HG03097 (cell line): Measurements from ENCODE around the gene UBE2C.

Source experiments
- ATAC-seq: cut with Tn5 transposase; IDR thresholded peaks from one replicate; pipeline ENCODE4 v1.9.1; 2021; ENCODE audit not compliant: unreplicated experiment, low FRiP score

Gene UBE2C

DNA sequence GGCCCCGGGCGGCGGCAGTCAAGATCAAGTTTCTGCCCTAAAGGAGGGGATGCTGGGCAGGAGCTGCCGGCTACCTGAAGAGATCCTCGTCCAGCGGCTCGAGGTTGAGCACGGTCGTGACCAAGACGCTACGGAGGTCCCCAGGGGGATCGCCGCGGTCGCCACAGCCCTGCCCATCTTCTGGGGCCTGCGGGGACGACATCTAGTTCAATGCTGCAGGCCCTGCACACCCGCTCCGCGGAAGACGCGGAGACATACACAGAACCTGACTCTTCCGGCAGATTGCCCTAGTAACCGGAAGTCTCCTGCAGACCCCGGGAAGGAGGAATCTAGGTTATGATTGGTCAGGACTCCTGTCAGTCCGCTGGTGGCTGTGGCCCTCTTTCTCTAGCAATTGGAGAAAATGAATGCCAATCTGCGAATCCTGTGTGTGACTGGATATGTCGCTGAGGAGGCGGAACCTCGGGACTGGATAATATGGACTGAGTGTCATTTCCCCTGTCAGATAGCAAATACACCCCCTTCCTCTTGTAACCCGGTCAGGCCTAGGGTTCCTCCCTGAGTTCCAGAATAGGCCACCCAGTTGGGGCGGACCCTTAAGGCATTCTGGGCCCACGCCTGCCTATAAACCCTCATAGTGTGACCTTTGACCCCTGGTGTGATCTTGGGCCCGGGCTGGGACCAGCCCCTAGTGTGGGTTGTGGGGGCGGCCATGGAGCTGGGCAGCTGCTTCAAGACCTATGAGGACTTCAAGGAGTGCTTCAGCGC, 44.9 kb downstream of the UBE2C start, which contains the start of the genes ACOT8 and ZSWIM3:
TSS of gene ACOT8 (minus strand) at position 279 of the 768 bp plus-strand sequence. CDS start at position 202, 77 bp downstream.
TSS of gene ZSWIM3 (plus strand) at position 501 of the 768 bp plus-strand sequence. CDS start at position 713, 212 bp downstream.
- peak; percentile 92 for ATAC-seq

DNA sequence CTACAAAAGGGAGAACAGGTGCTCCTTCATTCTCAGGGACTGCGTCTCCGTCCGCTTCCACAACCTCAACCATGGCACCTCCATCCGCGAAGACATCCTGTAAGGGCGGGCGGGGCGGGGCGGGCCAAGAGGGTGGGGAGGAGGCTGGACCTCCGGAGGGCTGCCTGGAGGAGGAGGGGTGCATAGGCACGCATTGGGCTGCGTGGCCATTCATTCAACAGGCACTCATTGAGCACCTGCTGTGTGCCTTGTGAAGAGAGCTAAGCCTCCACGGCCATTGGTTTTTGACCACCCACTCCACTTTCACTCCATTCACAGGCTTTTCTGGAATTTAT, 45.4 kb downstream of the UBE2C start:
- peak; percentile 2 for ATAC-seq

DNA sequence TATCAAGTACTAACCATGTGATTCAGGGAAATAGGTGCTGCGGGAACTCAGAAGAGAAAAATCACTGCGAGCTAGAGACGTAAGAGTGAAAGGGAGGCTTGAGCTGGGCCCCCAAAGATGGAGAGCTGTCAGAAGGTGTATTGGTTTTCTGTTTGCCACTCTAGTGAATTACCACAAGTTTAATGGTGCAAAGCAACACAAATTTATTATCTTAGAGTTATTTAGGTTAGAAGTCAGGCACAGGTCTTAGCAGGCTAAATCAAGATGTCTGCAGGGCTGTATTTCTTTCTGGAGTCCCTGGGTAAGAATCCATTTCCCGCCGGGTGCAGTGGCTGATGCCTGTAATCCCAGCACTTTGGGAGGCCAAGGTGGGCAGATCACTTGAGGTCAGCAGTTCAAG, 47.5 kb downstream of the UBE2C start:
- ATAC-seq = no peak

DNA sequence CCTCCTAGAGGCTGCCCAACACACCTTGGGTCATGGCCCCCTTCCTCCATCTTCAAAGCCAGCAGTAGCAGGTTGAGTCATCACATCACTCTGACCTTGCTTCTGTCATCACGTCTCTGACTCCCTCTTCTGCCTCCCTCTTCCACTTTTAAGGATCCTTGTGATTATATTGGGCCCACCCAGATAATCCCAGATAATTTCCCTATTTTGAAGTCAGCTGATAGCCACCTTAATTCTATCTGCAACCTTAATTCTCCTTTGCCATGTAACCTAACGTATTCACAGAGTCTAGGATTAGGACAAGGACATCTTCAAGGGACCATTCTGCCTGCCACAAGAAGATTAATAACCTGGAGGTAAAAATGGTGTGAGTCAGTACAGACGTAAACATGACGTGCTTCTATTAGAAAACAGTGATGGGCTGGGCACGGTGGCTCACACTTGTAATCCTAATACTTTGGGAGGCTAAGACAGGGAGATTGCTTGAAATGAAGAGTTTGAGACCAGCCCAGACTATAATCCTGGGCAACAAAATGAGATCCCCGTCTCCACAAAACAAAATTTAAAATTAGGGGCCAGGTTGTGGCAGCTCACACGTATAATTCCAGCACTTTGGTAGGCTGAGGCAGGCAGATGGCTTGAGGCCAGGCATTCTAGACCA, 48.2 kb downstream of the UBE2C start:
- ATAC-seq = no peak

DNA sequence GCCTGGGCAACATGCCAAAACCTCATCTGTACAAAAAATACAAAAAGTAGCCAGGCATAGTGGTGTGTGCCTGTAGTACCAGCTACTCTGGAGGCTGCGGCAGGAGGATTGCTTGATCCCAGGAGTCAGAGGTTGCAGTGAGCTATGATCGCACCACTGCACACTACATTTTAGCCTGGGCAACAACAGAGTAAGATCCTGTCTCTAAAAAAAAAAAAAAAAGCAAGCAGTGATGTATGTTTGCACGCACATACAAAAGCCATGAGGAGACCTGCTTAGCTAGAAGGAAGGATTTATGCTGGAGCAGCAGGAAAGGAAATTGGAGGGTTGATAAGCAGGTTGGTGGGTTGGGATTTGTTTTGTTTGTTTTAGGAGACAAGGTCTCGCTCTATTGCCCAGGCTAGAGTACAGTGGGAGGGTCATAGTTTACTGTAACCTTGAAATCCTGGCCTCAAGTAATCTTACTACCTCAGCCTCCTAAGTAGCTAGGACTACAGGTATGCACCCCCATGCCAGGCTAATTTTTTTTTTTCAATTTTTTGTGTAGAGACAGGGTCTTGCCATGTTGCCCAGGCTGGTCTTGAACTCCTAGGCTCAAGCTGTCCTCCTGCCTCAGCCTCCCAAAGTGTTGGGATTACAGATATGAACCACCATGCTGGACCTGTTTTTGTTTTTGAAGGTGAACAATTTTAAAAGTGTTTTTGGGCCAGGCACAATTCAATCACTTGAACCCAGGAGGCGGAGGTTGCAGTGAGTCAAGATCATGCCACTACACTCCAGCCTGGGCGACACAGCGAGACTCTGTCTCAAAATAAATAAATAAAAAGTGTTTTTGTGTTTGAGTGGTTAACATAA, 49.0 kb downstream of the UBE2C start:
- no peak for ATAC-seq

DNA sequence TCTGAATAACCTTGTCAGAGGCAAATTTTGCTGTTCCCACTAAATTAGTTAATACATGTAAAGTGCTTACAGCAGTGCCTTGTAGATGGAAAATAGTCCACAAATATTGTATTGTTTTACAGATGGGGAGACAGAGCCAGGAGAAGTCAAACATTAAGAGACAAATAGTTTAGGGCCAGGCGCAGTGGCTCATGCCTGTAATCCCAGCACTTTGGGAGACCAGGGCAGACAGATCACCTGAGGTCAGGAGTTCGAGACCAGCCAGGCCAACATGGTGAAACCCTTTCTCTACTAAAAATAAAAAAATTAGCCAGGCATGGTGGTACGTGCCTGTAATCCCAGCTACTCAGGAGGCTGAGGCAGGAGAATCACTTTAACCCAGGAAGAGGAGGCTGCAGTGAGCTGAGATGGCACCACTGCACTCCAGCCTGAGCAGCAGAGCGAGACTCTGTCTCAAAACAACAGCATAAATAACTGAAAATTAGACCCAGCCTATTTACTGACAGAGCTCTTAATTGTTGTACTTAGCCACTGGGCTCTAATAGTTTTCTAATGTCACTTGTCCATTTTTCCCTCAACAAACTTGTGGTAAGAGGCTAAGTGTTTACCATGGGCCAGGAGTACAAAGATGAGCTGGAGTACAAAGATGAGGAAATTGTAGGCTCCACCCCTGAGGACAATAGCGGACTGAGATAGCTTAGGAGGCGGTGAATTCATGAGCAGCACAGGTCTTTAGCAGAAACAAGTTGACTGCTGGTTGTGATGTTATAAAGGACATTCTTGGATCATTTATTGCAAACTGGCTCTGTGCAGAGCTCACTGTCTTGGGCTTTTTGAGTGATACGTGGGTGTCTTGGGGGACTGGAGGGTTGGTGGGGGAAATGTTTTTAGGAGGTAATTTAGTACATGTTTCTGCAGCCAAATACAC, 51.4 kb downstream of the UBE2C start:
- ATAC-seq = no peak

DNA sequence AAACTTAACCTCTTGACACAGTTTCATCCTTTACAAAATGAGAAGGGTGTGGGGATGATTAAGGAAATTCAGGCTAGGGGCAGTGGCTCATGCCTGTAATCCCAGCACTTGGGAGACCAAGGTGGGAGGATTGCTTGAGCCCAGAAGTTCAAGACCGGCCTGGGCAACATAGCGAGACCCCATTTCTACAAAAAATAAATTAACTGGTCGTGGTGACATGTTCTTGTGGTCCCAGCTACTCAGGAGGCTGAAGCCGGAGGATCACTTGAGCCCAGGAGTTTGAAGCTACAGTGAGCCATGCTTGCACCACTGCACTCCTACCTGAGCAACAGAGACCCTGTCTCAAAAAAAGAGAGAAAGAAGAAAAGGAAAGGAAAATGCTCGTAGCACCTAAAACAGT, 54.0 kb downstream of the UBE2C start:
- no peak for ATAC-seq
